ENCODE results near the gene SP9. TPM values are rescaled to one million over a fixed set of nuclear protein-coding genes. Genes with fewer than 3 reads are reported as not detected.

Gene SP9
- total RNA-seq, 6 experiments from 2014 or later, result not detected

- Histone ChIP-seq H3K27me3 (peaks cover 28 to 61% of the 10 kb centered on the region in 2 donors), H3K4me3 (no peak overlapping the region), H3K4me1 (peaks cover 0 to 34% (median 0%) of the 10 kb centered on the region in 4 donors), H3K9me3 (no peaks in the 10 kb centered on the region), H3K36me3 (no peaks in the 10 kb centered on the region), H3K27ac (no peak overlapping the region)
- intact Hi-C loops (cut with DNase I), result no loop called here
- ATAC-seq (no peak), DNase-seq (no peak)
- no peak for TF ChIP-seq POLR2A (IDR thresholded peaks at IDR 0.05)
- TF ChIP-seq CTCF (IDR thresholded peaks at IDR 0.05), result no peak
- WGBS (ENCODE audit: insufficient coverage, low coverage, low lambda C conversion rate, missing lambda C conversion rate), result 6% methylated on average over 21 of the region's 31 CpGs
Measured at GRCh38 chr2:174332217-174332963, 2.4 kb upstream of the SP9 start.

- Histone ChIP-seq H3K9me3 (no peaks in the 10 kb centered on the region), H3K4me1 (peaks cover 0 to 34% (median 0%) of the 10 kb centered on the region in 4 donors), H3K36me3 (no peaks in the 10 kb centered on the region), H3K4me3 (no peak overlapping the region), H3K27me3 (peaks cover 28 to 60% of the 10 kb centered on the region in 2 donors), H3K27ac (no peak overlapping the region)
- DNase-seq (no peak), ATAC-seq (no peak)
- intact Hi-C loops (cut with DNase I), result no loop called here
- WGBS (ENCODE audit: insufficient coverage, low coverage, low lambda C conversion rate, missing lambda C conversion rate), result 4% methylated on average over 15 of the region's 15 CpGs
- TF ChIP-seq POLR2A (IDR thresholded peaks at IDR 0.05), result no peak
- no peak for TF ChIP-seq CTCF (IDR thresholded peaks at IDR 0.05)
Measured at GRCh38 chr2:174333017-174333371, 1.8 kb upstream of the SP9 start.

- ATAC-seq, result peak in 2 of 4 donors; percentile 19 to 29
- no peak for DNase-seq
- 4% methylated on average over 18 of the region's 41 CpGs for WGBS (ENCODE audit: insufficient coverage, low coverage, low lambda C conversion rate, missing lambda C conversion rate)
- Histone ChIP-seq H3K36me3 (no peaks in the 10 kb centered on the region), H3K4me1 (peaks cover 0 to 34% (median 0%) of the 10 kb centered on the region in 4 donors), H3K4me3 (no peak overlapping the region), H3K27ac (no peak overlapping the region), H3K9me3 (no peaks in the 10 kb centered on the region), H3K27me3 (peaks cover 31 to 66% of the 10 kb centered on the region in 2 donors)
- intact Hi-C loops (cut with DNase I), result no loop called here
- TF ChIP-seq POLR2A (IDR thresholded peaks at IDR 0.05) (no peak), CTCF (IDR thresholded peaks at IDR 0.05) (no peak)
Measured at GRCh38 chr2:174333372-174334277, 1.1 kb upstream of the SP9 start.

GRCh38 chr2:174334278-174334715, 457 bp upstream of the SP9 start:
- peaks cover 31 to 73% of the 10 kb centered on the region in 2 donors for H3K27me3 ChIP-seq
- DNase-seq, result no peak
- TF ChIP-seq CTCF (IDR thresholded peaks at IDR 0.05), result no peak
- no peak for TF ChIP-seq POLR2A (IDR thresholded peaks at IDR 0.05)
- intact Hi-C loops (cut with DNase I), result no loop called here
- H3K27ac ChIP-seq, result no peak overlapping the region
- H3K4me3 ChIP-seq, result no peak overlapping the region
- no peak for ATAC-seq
- WGBS (ENCODE audit: insufficient coverage, low coverage, low lambda C conversion rate, missing lambda C conversion rate), result 11% methylated on average over 7 of the region's 11 CpGs
- H3K9me3 ChIP-seq, result no peaks in the 10 kb centered on the region
- no peaks in the 10 kb centered on the region for H3K36me3 ChIP-seq
- peaks cover 0 to 34% (median 0%) of the 10 kb centered on the region in 4 donors for H3K4me1 ChIP-seq

Data from right lobe of liver (tissue), 6 donors.